ENCODE data around the gene TMEM44.
A peak's percentile ranks its signal among the peaks of the same experiment; 100 is the strongest.

The TMEM44 gene

GRCh38 chr3:194671900-194672808 lies 38.9 kb upstream of the TMEM44 start, which contains the start of gene LSG1 (continued):
- no peak for TF ChIP-seq ZNF549 (tag by site-specific recombination; IDR thresholded peaks at IDR 0.05)
- no peak for TF ChIP-seq ZNF837 (tag by site-specific recombination; IDR thresholded peaks at IDR 0.05)
- TF ChIP-seq ZNF830 (tag by site-specific recombination; IDR thresholded peaks at IDR 0.05; ENCODE audit: low read depth) = no peak
- TF ChIP-seq GLI2 (tag by site-specific recombination; IDR thresholded peaks at IDR 0.05; ENCODE audit: borderline replicate concordance, low read depth) = 0 out of 2 replicates have a peak, but pooled peaks have one; percentile 16
- TF ChIP-seq ZNF248 (tag by site-specific recombination; IDR thresholded peaks at IDR 0.05) = no peak
- TF ChIP-seq, protein P1, sequence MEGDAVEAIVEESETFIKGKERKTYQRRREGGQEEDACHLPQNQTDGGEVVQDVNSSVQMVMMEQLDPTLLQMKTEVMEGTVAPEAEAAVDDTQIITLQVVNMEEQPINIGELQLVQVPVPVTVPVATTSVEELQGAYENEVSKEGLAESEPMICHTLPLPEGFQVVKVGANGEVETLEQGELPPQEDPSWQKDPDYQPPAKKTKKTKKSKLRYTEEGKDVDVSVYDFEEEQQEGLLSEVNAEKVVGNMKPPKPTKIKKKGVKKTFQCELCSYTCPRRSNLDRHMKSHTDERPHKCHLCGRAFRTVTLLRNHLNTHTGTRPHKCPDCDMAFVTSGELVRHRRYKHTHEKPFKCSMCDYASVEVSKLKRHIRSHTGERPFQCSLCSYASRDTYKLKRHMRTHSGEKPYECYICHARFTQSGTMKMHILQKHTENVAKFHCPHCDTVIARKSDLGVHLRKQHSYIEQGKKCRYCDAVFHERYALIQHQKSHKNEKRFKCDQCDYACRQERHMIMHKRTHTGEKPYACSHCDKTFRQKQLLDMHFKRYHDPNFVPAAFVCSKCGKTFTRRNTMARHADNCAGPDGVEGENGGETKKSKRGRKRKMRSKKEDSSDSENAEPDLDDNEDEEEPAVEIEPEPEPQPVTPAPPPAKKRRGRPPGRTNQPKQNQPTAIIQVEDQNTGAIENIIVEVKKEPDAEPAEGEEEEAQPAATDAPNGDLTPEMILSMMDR (tag by site-specific recombination; IDR thresholded peaks at IDR 0.05) = no peak
- no peak for TF ChIP-seq ZNF423 (tag by site-specific recombination; IDR thresholded peaks at IDR 0.05)
- no peak for TF ChIP-seq BCL11A (tag by site-specific recombination; IDR thresholded peaks at IDR 0.05; ENCODE audit: low read depth)
- TF ChIP-seq YY1 (tag by site-specific recombination; IDR thresholded peaks at IDR 0.05) = peak; percentile 98
- peak; percentile 64; the same call in 1 of the 2 replicates for TF ChIP-seq ZNF394 (tag by site-specific recombination; IDR thresholded peaks at IDR 0.05; ENCODE audit: borderline replicate concordance)
- no peak; the same call in 1 of the 2 replicates for TF ChIP-seq ZNF184 (tag by site-specific recombination; IDR thresholded peaks at IDR 0.05)
- peak; percentile 82; the same call in 1 of the 2 replicates for TF ChIP-seq ZNF561 (tag by site-specific recombination; IDR thresholded peaks at IDR 0.05; ENCODE audit: borderline replicate concordance)
- TF ChIP-seq PRDM1 (tag by site-specific recombination; IDR thresholded peaks at IDR 0.05) = no peak; the same call in 1 of the 2 replicates
- no peak for TF ChIP-seq ZNF16 (tag by site-specific recombination; IDR thresholded peaks at IDR 0.05; ENCODE audit: low read depth)
- no peak for TF ChIP-seq ZNF521 (tag by site-specific recombination; IDR thresholded peaks at IDR 0.05)
- TF ChIP-seq, protein P2, sequence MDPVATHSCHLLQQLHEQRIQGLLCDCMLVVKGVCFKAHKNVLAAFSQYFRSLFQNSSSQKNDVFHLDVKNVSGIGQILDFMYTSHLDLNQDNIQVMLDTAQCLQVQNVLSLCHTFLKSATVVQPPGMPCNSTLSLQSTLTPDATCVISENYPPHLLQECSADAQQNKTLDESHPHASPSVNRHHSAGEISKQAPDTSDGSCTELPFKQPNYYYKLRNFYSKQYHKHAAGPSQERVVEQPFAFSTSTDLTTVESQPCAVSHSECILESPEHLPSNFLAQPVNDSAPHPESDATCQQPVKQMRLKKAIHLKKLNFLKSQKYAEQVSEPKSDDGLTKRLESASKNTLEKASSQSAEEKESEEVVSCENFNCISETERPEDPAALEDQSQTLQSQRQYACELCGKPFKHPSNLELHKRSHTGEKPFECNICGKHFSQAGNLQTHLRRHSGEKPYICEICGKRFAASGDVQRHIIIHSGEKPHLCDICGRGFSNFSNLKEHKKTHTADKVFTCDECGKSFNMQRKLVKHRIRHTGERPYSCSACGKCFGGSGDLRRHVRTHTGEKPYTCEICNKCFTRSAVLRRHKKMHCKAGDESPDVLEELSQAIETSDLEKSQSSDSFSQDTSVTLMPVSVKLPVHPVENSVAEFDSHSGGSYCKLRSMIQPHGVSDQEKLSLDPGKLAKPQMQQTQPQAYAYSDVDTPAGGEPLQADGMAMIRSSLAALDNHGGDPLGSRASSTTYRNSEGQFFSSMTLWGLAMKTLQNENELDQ (tag by site-specific recombination; IDR thresholded peaks at IDR 0.05; ENCODE audit: low read depth) = no peak
- TF ChIP-seq, protein P3, sequence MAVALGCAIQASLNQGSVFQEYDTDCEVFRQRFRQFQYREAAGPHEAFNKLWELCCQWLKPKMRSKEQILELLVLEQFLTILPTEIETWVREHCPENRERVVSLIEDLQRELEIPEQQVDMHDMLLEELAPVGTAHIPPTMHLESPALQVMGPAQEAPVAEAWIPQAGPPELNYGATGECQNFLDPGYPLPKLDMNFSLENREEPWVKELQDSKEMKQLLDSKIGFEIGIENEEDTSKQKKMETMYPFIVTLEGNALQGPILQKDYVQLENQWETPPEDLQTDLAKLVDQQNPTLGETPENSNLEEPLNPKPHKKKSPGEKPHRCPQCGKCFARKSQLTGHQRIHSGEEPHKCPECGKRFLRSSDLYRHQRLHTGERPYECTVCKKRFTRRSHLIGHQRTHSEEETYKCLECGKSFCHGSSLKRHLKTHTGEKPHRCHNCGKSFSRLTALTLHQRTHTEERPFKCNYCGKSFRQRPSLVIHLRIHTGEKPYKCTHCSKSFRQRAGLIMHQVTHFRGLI (tag by site-specific recombination; IDR thresholded peaks at IDR 0.05) = no peak
- TF ChIP-seq ZFP41 (tag by site-specific recombination; IDR thresholded peaks at IDR 0.05; ENCODE audit: borderline replicate concordance) = no peak
- TF ChIP-seq ZNF792 (tag by site-specific recombination; IDR thresholded peaks at IDR 0.05) = no peak
- TF ChIP-seq ZNF701 (tag by site-specific recombination; IDR thresholded peaks at IDR 0.05) = no peak
- TF ChIP-seq, protein P4, sequence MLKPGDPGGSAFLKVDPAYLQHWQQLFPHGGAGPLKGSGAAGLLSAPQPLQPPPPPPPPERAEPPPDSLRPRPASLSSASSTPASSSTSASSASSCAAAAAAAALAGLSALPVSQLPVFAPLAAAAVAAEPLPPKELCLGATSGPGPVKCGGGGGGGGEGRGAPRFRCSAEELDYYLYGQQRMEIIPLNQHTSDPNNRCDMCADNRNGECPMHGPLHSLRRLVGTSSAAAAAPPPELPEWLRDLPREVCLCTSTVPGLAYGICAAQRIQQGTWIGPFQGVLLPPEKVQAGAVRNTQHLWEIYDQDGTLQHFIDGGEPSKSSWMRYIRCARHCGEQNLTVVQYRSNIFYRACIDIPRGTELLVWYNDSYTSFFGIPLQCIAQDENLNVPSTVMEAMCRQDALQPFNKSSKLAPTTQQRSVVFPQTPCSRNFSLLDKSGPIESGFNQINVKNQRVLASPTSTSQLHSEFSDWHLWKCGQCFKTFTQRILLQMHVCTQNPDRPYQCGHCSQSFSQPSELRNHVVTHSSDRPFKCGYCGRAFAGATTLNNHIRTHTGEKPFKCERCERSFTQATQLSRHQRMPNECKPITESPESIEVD (tag by site-specific recombination; IDR thresholded peaks at IDR 0.05) = 0 out of 2 replicates have a peak, but pooled peaks have one; percentile 11
- no peak for TF ChIP-seq ZNF704 (tag by site-specific recombination; IDR thresholded peaks at IDR 0.05)
- TF ChIP-seq ZNF416 (tag by site-specific recombination; IDR thresholded peaks at IDR 0.05) = no peak
- TF ChIP-seq SP2 (tag by site-specific recombination; IDR thresholded peaks at IDR 0.05) = peak; percentile 88
- TF ChIP-seq ZNF510 (tag by site-specific recombination; IDR thresholded peaks at IDR 0.05; ENCODE audit: insufficient replicate concordance) = no peak
- TF ChIP-seq, protein P5, sequence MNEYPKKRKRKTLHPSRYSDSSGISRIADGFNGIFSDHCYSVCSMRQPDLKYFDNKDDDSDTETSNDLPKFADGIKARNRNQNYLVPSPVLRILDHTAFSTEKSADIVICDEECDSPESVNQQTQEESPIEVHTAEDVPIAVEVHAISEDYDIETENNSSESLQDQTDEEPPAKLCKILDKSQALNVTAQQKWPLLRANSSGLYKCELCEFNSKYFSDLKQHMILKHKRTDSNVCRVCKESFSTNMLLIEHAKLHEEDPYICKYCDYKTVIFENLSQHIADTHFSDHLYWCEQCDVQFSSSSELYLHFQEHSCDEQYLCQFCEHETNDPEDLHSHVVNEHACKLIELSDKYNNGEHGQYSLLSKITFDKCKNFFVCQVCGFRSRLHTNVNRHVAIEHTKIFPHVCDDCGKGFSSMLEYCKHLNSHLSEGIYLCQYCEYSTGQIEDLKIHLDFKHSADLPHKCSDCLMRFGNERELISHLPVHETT (tag by site-specific recombination; IDR thresholded peaks at IDR 0.05) = peak; percentile 97
- peak; percentile 78 for TF ChIP-seq ZNF692 (tag by site-specific recombination; IDR thresholded peaks at IDR 0.05)

Measured in HEK293 (cell line).